Common myeloid progenitor, CD34-positive (primary cell): ENCODE data around the gene UBN2.

Experiments
- CTCF ChIA-PET: fragments of 350-600 bp; sonication (Branson Sonifier 250); formaldehyde crosslinking; loops from one replicate; lab custom pipeline; 2021; ENCODE audit warnings: antibody characterized with exemption; lab: Charles Lee
- POLR2A ChIA-PET: fragments of 350-600 bp; sonication (Branson Sonifier 250); formaldehyde crosslinking; loops from one replicate; lab custom pipeline; 2021; ENCODE audit warnings: antibody characterized with exemption; lab: Charles Lee
- DNase-seq, 3 donors: peaks; one replicate each; pipeline versions ENCODE4 v3.0.0 to v3.0.0-alpha.2; 2013
- H3K27ac ChIP-seq, 2 experiments: 1 replicate in 1 of 2; 2 replicates in 1 of 2; pipeline ENCODE4 v1.7.0; 2013; ENCODE audit warnings: inconsistent platforms in 2 of 2, low read length in 2 of 2, mild to moderate bottlenecking in 2 of 2, low read depth in 1 of 2, moderate library complexity in 1 of 2; ENCODE audit not compliant: severe bottlenecking in 2 of 2, insufficient read depth in 1 of 2, poor library complexity in 1 of 2
- H3K27me3 ChIP-seq, 5 experiments: replicated peaks in 2 of 5; 1 replicate in 3 of 5; 2 replicates in 2 of 5; pipeline versions ENCODE4 v1.6.1 to v1.7.0; 2013; ENCODE audit warnings: low read length in 4 of 5, mild to moderate bottlenecking in 2 of 5, moderate library complexity in 2 of 5, inconsistent platforms in 1 of 5; ENCODE audit not compliant: insufficient read depth in 5 of 5, control insufficient read depth in 4 of 5
- H3K36me3 ChIP-seq, 4 experiments: 1 replicate in 2 of 4; 2 replicates in 2 of 4; pipeline versions ENCODE4 v1.6.1 to v1.7.0; 2013; ENCODE audit warnings: low read length in 3 of 4, control low read depth in 1 of 4, mild to moderate bottlenecking in 1 of 4; ENCODE audit not compliant: control insufficient read depth in 4 of 4, insufficient read depth in 4 of 4
- H3K4me1 ChIP-seq, 4 experiments: 1 replicate in 3 of 4; 2 replicates in 1 of 4; pipeline versions ENCODE4 v1.6.1 to v1.7.1; 2013; ENCODE audit warnings: low read length in 3 of 4, mild to moderate bottlenecking in 3 of 4, control low read depth in 1 of 4, inconsistent platforms in 1 of 4, moderate library complexity in 1 of 4; ENCODE audit not compliant: control insufficient read depth in 4 of 4, insufficient read depth in 4 of 4; ENCODE audit errors: control extremely low read depth in 1 of 4
- H3K4me3 ChIP-seq, 7 experiments: 1 replicate in 4 of 7; 2 replicates in 3 of 7; pipeline versions ENCODE4 v1.5.1 to v1.7.0; 2013; ENCODE audit warnings: mild to moderate bottlenecking in 7 of 7, low read length in 6 of 7, moderate library complexity in 6 of 7, inconsistent platforms in 2 of 7, low read depth in 2 of 7, control low read depth in 1 of 7; ENCODE audit not compliant: insufficient read depth in 4 of 7, control insufficient read depth in 1 of 7; ENCODE audit errors: extremely low read depth in 1 of 7
- H3K9me3 ChIP-seq, 5 experiments: 1 replicate in 4 of 5; 2 replicates in 1 of 5; pipeline versions ENCODE4 v1.6.1 to v1.7.1; 2013; ENCODE audit warnings: low read length in 4 of 5, mild to moderate bottlenecking in 2 of 5, inconsistent platforms in 1 of 5, low read depth in 1 of 5, moderate library complexity in 1 of 5; ENCODE audit not compliant: control insufficient read depth in 4 of 5, insufficient read depth in 2 of 5; ENCODE audit errors: control extremely low read depth in 1 of 5
- WGBS: methylation state at CpG from one replicate; pipeline ENCODE4 v1.1.5; 2013; ENCODE audit not compliant: insufficient coverage; 5-methylcytosine and 5-hydroxymethylcytosine counted together

The UBN2 gene

DNA sequence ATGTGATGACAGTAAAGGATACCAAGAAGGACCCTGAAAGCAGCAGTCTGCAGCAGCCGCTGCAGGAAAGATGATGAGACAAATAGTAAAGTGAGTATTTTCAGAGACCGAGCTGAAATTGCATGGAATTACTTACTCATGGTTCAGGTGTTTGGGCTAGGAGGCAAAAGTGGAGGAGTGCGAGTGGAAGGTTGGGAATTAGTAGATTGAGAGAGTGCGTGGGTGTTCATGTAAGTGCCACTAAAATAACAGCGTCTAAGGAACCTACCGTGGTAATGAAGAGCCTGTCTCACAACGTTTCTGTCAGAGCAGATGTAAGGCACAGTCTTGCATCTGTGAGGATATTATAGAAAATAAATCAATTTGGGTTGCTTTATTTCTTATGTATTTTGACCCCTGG lies 61.8 kb downstream of the UBN2 start:
- no peak for DNase-seq
- 96% methylated on average over 7 of the region's 7 CpGs for WGBS
- ChIA-PET CTCF (interaction anchor here (1.0 to 1.2 kb wide), 2 partner anchors 13 to 47 kb away, joined by 3 read pairs; no protein-coding TSS in a partner anchor), POLR2A (no interaction called here)
- no peaks in the 10 kb centered on the region for H3K9me3 ChIP-seq
- H3K4me3 ChIP-seq: no peak overlapping the region
- no peak overlapping the region for H3K27ac ChIP-seq
- H3K4me1 ChIP-seq: no peaks in the 10 kb centered on the region
- H3K36me3 ChIP-seq: peaks cover 6 to 38% (median 18%) of the 10 kb centered on the region in 4 experiments
- H3K27me3 ChIP-seq: no peaks in the 10 kb centered on the region

DNA sequence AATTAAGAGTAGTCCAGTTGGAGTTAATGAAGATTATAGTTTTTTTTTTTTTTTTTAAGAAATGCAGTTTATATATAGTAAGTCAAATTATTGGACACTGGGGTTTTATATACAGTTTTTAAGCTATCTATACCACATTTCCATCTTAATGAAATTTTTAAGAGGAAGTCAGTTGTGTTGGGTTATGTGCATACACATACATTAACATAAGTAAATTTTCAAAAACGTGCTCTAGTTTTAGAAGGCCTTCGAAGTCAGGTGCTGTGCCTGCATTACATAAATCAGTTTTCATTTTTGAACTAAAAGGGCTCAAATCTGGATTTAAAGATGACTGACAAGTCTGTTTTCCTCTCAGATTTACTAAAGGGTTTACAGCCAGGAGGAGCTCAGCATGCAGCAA lies 62.5 kb downstream of the UBN2 start:
- Histone ChIP-seq H3K4me3 (no peak overlapping the region), H3K4me1 (no peaks in the 10 kb centered on the region), H3K27me3 (no peaks in the 10 kb centered on the region), H3K27ac (no peak overlapping the region), H3K36me3 (peaks cover 6 to 45% (median 18%) of the 10 kb centered on the region in 4 experiments), H3K9me3 (no peaks in the 10 kb centered on the region)
- CTCF ChIA-PET: interaction anchor here (0.6 to 1.1 kb wide), 3 partner anchors 27 to 156 kb away, joined by 3 read pairs; no protein-coding TSS in a partner anchor
- POLR2A ChIA-PET: no interaction called here
- DNase-seq: no peak
- WGBS: 100% methylated on average over 2 of the region's 2 CpGs

- CTCF ChIA-PET: interaction anchor here (0.6 to 1.1 kb wide), 3 partner anchors 27 to 155 kb away, joined by 3 read pairs; no protein-coding TSS in a partner anchor
- WGBS: 94% methylated on average over 3 of the region's 4 CpGs
Observed at GRCh38 chr7:139294241-139294640, 63.2 kb downstream of the UBN2 start.

GRCh38 chr7:139294951-139295575 lies 64.0 kb downstream of the UBN2 start:
- CTCF ChIA-PET: interaction anchor here (1.1 kb wide), 1 partner anchor 60 kb away, joined by 3 read pairs; no protein-coding TSS in a partner anchor
- POLR2A ChIA-PET: no interaction called here
- H3K4me3 ChIP-seq: no peak overlapping the region
- WGBS: 98% methylated on average over 4 of the region's 6 CpGs
- H3K27me3 ChIP-seq: no peaks in the 10 kb centered on the region
- H3K9me3 ChIP-seq: no peaks in the 10 kb centered on the region
- DNase-seq: no peak
- no peak overlapping the region for H3K27ac ChIP-seq
- H3K4me1 ChIP-seq: no peaks in the 10 kb centered on the region
- H3K36me3 ChIP-seq: peaks cover 6 to 52% (median 20%) of the 10 kb centered on the region in 4 experiments

More at GRCh38 chr7:139294241-139294640, 63.2 kb downstream of the UBN2 start:
- H3K9me3 ChIP-seq: no peaks in the 10 kb centered on the region
- POLR2A ChIA-PET: no interaction called here
- no peak overlapping the region for H3K27ac ChIP-seq
- H3K27me3 ChIP-seq: no peaks in the 10 kb centered on the region
- H3K4me1 ChIP-seq: no peaks in the 10 kb centered on the region
- H3K4me3 ChIP-seq: no peak overlapping the region
- peaks cover 6 to 48% (median 20%) of the 10 kb centered on the region in 4 experiments for H3K36me3 ChIP-seq
- no peak for DNase-seq

DNA sequence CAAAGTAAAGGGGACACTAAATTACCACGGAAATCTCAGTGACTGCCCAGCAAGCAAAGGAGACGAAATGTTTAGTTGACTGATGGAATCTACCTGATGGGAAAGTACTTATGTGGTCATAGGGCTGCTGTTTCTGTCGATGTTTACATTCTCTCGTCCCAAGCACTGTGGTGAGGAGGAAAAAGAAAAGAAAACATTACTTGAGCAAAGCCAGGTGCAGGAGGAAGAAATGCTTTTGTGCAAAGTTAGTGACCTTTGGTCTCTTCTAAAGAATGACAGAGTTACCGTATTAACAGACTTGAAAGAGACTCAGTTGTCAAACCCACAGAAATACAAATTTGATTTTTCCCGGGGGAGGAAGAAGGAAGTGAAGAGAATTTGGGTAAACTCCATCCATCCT lies 66.8 kb downstream of the UBN2 start:
- Histone ChIP-seq H3K27ac (no peak overlapping the region), H3K4me1 (no peaks in the 10 kb centered on the region), H3K36me3 (peaks cover 6 to 59% (median 23%) of the 10 kb centered on the region in 4 experiments), H3K4me3 (no peak overlapping the region), H3K27me3 (no peaks in the 10 kb centered on the region), H3K9me3 (no peaks in the 10 kb centered on the region)
- ChIA-PET CTCF (no interaction called here), POLR2A (no interaction called here)
- 96% methylated on average over 5 of the region's 6 CpGs for WGBS
- no peak for DNase-seq

- no peak overlapping the region for H3K27ac ChIP-seq
- 100% methylated on average over 1 of the region's 2 CpGs for WGBS
- ChIA-PET CTCF (no interaction called here), POLR2A (no interaction called here)
- peaks cover 6 to 54% (median 18%) of the 10 kb centered on the region in 4 experiments for H3K36me3 ChIP-seq
- H3K4me3 ChIP-seq: no peak overlapping the region
- H3K27me3 ChIP-seq: no peaks in the 10 kb centered on the region
- H3K4me1 ChIP-seq: no peaks in the 10 kb centered on the region
- DNase-seq: no peak
- no peaks in the 10 kb centered on the region for H3K9me3 ChIP-seq
Observed at GRCh38 chr7:139299296-139299695, 68.3 kb downstream of the UBN2 start.

DNA sequence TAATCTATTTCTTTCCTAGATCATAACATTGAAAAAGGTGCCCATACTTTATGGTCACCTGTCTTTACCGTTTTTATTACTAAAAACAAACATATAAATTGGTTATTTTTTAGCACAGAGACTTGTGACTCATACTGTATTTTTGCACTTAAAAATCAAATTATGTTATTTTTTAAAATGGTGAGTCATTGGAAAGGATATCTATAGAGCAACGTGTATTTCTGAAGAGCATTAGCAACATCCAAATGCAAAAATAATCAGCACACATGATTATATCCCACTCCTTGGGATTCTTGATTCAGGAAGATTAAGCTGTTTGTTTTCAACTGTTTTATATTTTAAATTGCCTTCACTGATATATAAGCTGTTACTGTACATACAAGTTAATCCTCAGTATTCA lies 69.4 kb downstream of the UBN2 start:
- no peaks in the 10 kb centered on the region for H3K27me3 ChIP-seq

More for the DNA sequence above, 69.4 kb downstream of the UBN2 start:
- WGBS: no CpG with 5 or more reads among the region's 2 CpGs
- ChIA-PET POLR2A (no interaction called here), CTCF (interaction anchor here (0.7 kb wide), 1 partner anchor 282 kb away, joined by 3 read pairs; no protein-coding TSS in a partner anchor)
- DNase-seq: no peak
- no peaks in the 10 kb centered on the region for H3K9me3 ChIP-seq
- no peak overlapping the region for H3K4me3 ChIP-seq
- H3K27ac ChIP-seq: no peak overlapping the region
- no peaks in the 10 kb centered on the region for H3K4me1 ChIP-seq
- peaks cover 3 to 44% (median 16%) of the 10 kb centered on the region in 4 experiments for H3K36me3 ChIP-seq
